Tracheal epithelial cell (primary cell): ENCODE results near the gene TEX19. TPM values are rescaled to one million over a fixed set of nuclear protein-coding genes. Genes with fewer than 3 reads are reported as not detected.

Experiments used
- total RNA-seq: library from RNA; depleted of rRNA; stranded (reverse); fragments of >200 nt; gene quantifications from 2 replicates; pipeline ENCODE4 v1.2.1, GENCODE V29; 2014

Gene TEX19
- total RNA-seq: not detected in 2 replicates

GRCh38 chr17:82358465-82359350 is at the start of gene TEX19:
TSS of gene TEX19 (plus strand) at chr17:82359247. CDS start at chr17:82362151, 2,904 bp downstream.

DNA sequence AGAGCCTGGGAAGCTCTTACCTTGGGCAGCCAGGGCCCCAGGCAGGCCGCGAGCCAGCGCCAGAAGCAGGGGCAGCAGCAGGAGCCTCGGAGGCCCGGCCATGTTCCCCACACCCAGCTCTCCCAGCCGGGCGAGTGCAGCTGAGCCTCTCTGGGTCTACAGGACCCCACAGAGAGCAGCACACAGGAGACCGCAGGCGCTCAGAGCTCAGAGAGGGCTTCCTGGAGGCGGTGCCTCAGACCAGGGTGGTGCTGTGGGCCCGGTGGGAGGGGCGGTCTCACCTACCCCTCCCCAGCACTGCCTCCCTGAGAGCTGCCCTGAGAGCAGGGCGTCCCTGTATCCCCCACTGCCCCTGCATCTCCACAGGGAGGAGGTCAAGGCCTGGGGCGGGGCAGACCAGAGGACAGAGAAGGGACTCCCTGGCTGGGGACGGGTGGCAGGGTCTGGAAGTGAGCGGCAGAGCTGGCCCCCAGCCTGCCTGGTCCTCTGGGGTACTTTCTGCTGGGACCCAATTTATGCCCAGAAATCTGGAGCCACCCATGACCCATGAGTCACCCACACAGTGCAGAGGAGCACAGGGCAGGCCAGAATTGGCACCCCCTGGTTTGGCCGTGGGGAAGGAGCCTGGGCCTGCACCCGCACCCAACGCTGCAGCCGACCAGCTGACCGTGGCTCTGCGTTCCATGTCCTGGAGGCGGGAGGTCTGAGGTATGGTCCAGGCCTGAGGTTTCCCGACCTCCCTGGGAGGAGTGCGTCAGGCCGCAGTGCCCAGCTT is 41.5 kb upstream of the TEX19 start, which contains the start of gene CD7:
TSS of gene CD7 (minus strand) at position 215 of the 775 bp plus-strand sequence. CDS start at position 102, 113 bp downstream.

GRCh38 chr17:82333279-82334171 is 25.5 kb upstream of the TEX19 start, which contains the start of gene SECTM1:
TSS of gene SECTM1 (minus strand) at chr17:82333766. CDS start at chr17:82327240, 6,526 bp downstream.

GRCh38 chr17:82371333-82372248 is 12.5 kb downstream of the TEX19 start, which contains the start of gene UTS2R:
TSS of gene UTS2R (plus strand) at chr17:82371765. CDS start at chr17:82374325, 2,560 bp downstream.

Other genes with a start within 250 kb of the TEX19 start
- gene CCDC57, start 146.4 kb upstream of the TEX19 start, total RNA-seq: 10.6 and 13.9 TPM in 2 replicates
- gene SLC16A3, start 130.2 kb upstream of the TEX19 start, total RNA-seq: 131 and 277 TPM in 2 replicates
- 32.6 and 44.1 TPM in 2 replicates for gene CSNK1D, start 85.5 kb upstream of the TEX19 start, total RNA-seq
- not detected in 2 replicates for gene CD7, start 41.6 kb upstream of the TEX19 start, total RNA-seq
- 8.1 and 20.5 TPM in 2 replicates for gene SECTM1, start 25.5 kb upstream of the TEX19 start, total RNA-seq
- gene UTS2R, start 12.5 kb downstream of the TEX19 start, total RNA-seq: not detected in 2 replicates
- gene HEXD, start 59.1 kb downstream of the TEX19 start, total RNA-seq: 8.2 and 10.0 TPM in 2 replicates
- gene OGFOD3, start 59.3 kb downstream of the TEX19 start, total RNA-seq: 29.2 and 34.5 TPM in 2 replicates
- gene CYBC1, start 91.5 kb downstream of the TEX19 start, total RNA-seq: 47.7 and 54.1 TPM in 2 replicates
- gene NARF, start 99.5 kb downstream of the TEX19 start, total RNA-seq: 49.9 and 59.3 TPM in 2 replicates
- gene FOXK2, start 160.5 kb downstream of the TEX19 start, total RNA-seq: 44.1 and 52.1 TPM in 2 replicates